NK-92 (cell line): ENCODE measurements around the gene BLOC1S1.

ENCODE experiments used
- DNase-seq: peaks from one replicate; lab custom pipeline; 2025; ENCODE audit not compliant: unreplicated experiment; lab: John Stamatoyannopoulos, UW

The BLOC1S1 gene

GRCh38 chr12:55726971-55727370 lies 11.1 kb downstream of the BLOC1S1 start:
- DNase-seq: no peak

DNA sequence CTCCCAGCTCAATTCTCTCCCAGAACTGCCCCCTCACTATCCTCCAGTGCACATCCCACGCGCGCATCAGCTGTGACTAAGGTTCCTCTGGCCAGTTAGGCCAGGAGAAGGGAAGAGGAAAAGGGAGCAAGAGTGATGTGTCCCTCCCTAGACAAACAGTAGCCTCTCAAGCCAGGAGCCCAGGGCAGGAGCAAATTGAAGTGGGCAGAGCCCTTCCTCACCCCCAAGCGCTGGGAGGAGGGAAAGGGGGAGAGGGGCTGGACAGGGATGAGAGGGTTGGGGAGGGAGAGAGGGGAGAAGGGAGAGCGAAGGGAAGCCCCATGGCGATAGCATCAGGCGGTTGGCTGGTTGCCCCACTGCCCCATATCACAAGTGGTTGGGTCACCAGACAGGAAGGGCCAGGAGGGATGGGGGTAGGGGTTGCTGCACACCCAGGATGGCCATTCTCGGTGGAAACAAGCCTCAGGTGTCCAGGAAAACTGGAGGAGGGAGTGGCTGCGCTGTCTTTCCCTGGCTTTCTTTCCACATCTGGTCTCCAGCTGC lies 11.9 kb downstream of the BLOC1S1 start:
- DNase-seq: no peak

- no peak for DNase-seq
These were observed 12.5 kb downstream of the BLOC1S1 start for GRCh38 chr12:55728186-55728938.

GRCh38 chr12:55728939-55729818 lies 13.3 kb downstream of the BLOC1S1 start, which contains the start of gene CD63:
Gene CD63, minus strand, starts transcription at chr12:55729009. Its CDS starts 668 bp downstream, at chr12:55728341.
- DNase-seq: no peak

GRCh38 chr12:55729819-55730818 lies 14.3 kb downstream of the BLOC1S1 start:
- no peak for DNase-seq

DNA sequence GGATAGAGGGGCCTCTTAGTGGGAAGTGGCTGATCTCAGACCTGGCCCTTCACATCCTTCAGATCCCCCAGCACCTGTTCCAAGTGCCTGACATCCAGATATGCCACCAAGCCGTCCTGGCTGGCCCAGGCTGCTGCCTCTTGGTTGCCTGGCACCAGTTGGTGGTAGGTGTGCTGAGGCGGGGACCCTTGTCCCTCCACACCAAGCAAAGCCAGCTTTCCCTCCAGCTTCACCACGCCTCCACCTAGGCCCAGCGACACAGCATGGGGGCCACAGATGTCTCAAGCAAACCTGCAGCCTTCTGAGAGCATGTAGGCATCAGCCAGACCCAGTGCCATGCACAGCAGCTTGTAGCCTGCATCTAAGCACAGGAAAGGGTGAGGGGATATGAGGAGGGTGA lies 16.4 kb downstream of the BLOC1S1 start:
- no peak for DNase-seq

GRCh38 chr12:55733021-55733555 lies 17.2 kb downstream of the BLOC1S1 start:
- DNase-seq: no peak

DNA sequence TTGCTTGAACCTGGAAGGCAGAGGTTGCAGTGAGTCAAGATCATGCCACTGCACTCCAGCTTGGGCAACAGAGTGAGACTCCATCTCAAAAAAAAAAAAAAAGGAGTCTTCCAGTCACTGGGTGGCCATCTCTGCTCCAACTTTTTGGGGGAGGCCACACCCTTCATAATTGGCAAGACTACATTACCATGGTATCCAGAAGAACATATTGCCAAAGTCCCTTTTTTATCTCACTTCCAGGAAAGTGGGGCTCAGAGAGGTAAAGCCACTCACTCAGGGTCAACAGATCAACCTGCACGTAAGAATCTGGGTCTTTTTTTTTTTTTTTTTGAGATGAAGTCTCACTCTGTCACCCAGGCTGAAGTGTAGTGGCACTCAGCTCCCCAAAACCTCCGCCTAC lies 18.0 kb downstream of the BLOC1S1 start:
- DNase-seq: no peak

GRCh38 chr12:55734595-55734994 lies 18.7 kb downstream of the BLOC1S1 start:
- DNase-seq: no peak

- no peak for DNase-seq
These were observed 20.2 kb downstream of the BLOC1S1 start for GRCh38 chr12:55736076-55736475.

- no peak for DNase-seq
These were observed 21.1 kb downstream of the BLOC1S1 start for GRCh38 chr12:55736780-55737580.

- DNase-seq: no peak
These were observed 21.8 kb downstream of the BLOC1S1 start for GRCh38 chr12:55737581-55738122.

- no peak for DNase-seq
These were observed 22.5 kb downstream of the BLOC1S1 start for GRCh38 chr12:55738123-55739024.

DNA sequence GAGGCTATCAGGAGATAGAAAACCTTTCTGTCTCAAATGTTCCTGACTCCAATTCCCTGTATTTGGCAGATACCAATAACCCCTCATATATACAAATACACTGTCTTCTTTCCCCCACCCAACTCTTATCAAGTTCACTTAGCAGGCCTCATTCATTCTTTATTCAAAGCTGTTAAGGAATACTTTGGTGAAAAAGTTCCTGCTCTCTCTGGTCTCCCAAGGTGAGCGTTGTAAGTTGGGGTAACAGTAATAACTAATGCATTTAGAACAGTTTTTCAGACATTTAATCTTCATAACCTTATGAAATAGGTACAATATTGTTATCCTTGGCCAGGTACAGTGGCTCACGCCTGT lies 23.2 kb downstream of the BLOC1S1 start:
- no peak for DNase-seq

- no peak for DNase-seq
These were observed 26.3 kb downstream of the BLOC1S1 start for GRCh38 chr12:55741931-55742680.

- no peak for DNase-seq
These were observed 27.0 kb downstream of the BLOC1S1 start, which contains the start of gene GDF11 for GRCh38 chr12:55742719-55743405. Gene GDF11, plus strand, starts transcription at chr12:55743122. Its CDS starts 195 bp downstream, at chr12:55743317.
